OCI-LY3 (cell line): ENCODE results near the gene PRDM16.

Experiments used
- CTCF ChIP-seq: fragments of 200-600, 300-600 bp; sonication (generic); IDR thresholded peaks from 2 replicates; pipeline ENCODE4 v1.5.1; 2014; ENCODE audit warnings: antibody characterized with exemption, low read length, low read depth
- EZH2phosphoT487 ChIP-seq: fragments of 200-600 bp; shearing (Covaris generic); IDR thresholded peaks from 2 replicates; pipeline ENCODE4 v1.6.1; 2018; ENCODE audit warnings: antibody characterized with exemption, mixed run types, low read depth

DNA sequence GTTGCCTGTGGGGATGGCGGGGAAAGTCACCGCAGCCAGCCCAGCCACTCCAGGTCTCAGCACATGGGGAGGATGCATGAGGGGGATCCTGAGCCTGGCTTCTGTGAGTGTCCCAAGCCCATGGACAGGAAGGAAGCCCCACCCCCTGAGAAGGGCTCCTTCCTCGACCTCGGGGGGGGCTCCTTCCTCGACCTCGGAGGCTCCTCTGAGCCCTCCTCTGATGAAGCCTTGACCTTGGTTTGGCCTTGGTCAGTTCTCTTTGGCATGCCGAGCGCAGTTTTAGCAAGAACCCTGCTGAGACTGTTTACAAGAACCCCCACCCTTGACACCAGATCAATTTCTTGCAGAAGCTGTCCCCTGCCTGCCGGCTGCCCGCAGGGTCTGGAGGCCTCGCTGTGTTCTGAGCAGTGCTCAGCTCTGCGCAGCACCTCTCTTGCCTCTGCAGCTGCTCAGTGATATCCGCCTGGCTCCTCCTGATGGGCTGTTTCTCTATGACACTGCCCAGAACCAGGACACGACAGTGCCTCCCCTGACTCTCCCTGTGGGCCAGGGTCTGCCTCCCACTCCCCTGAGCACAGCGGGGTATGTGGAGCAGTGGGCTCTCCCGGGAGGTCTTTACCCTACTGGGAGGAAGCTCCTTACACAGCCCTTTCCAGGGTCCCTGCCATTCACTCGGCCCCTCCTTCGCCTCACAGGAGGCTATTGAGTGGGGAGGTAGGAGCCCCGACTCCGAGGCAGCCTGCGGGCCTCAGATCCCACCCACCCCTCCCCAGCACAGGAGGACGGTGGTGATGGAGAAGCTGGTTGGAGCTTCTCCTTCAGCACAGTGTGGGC is 32.3 kb upstream of the PRDM16 start:
- no peak for TF ChIP-seq CTCF
- no peak for TF ChIP-seq EZH2phosphoT487
